ENCODE measurements around the gene EPB41L1.

EPB41L1 gene

DNA sequence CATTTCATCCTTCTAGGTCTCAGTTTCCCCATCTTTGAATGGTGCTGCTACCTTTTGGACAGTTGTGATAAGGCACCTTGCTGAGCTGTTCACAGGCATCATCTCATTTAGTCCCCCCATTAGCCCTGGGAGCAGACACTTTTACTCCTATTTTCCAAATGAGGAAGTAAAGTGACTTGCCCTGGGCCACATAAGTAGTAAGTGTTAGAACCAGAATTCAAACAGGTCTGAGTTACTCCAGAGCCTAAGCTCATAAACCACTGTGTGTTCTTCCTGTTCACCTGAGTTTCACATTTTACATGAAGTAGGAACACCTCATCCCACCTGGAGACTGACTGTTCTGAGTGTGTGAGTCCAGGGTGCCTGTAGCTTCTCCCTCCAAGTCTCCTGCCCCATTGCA is 43.5 kb upstream of the EPB41L1 start:
- H3K4me3 ChIP-seq (ENCODE audit: low read depth, low read length): no peak overlapping the region
- TF ChIP-seq, protein P1, sequence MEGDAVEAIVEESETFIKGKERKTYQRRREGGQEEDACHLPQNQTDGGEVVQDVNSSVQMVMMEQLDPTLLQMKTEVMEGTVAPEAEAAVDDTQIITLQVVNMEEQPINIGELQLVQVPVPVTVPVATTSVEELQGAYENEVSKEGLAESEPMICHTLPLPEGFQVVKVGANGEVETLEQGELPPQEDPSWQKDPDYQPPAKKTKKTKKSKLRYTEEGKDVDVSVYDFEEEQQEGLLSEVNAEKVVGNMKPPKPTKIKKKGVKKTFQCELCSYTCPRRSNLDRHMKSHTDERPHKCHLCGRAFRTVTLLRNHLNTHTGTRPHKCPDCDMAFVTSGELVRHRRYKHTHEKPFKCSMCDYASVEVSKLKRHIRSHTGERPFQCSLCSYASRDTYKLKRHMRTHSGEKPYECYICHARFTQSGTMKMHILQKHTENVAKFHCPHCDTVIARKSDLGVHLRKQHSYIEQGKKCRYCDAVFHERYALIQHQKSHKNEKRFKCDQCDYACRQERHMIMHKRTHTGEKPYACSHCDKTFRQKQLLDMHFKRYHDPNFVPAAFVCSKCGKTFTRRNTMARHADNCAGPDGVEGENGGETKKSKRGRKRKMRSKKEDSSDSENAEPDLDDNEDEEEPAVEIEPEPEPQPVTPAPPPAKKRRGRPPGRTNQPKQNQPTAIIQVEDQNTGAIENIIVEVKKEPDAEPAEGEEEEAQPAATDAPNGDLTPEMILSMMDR (IDR thresholded peaks at IDR 0.05; ENCODE audit: insufficient read depth, low read depth, low read length, missing control alignments): no peak
- no peak for DNase-seq (ENCODE audit: low read depth)

DNA sequence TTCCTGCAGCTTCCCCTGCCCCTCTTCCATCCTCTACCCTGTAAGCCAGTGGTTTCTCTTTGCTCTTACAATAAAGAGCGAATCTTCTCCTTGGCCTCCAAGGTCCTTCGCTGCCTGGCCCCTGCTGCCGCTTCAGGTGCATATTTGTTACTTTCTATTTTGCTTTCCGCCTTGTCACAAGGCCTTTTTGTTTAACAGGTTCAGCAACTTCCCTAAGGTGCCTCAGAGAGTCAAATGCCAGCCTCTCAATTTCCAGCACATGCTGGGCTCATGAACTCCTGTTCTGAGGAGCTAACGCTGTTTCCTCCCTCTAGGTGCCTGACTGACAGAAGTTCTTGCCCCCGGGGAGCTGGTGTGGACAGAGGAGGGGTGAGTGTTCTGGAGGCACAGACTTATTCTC is 42.4 kb upstream of the EPB41L1 start:
- TF ChIP-seq, protein P1 (IDR thresholded peaks at IDR 0.05; ENCODE audit: insufficient read depth, low read depth, low read length, missing control alignments): no peak
- no peak for DNase-seq (ENCODE audit: low read depth)
- H3K4me3 ChIP-seq (ENCODE audit: low read depth, low read length): no peak overlapping the region

DNA sequence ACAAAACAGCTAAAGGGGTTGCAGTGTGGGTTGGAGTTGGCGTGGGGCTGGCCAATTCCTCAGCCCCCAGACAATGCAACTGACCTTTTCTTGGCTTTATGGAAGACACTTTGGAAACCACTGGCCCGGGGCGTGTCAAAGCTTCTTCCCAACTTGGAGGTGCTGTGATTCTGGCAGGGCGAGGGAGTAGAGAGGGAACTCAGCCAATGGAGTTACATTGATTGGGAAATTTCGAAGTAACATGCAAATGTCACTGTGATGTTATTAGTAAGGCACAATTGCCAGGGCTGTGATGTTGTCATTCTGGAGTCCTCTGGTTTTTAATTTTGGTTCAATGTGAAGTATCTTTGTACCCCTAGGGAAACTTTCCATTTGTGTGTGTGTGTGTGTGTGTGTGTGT is 41.5 kb upstream of the EPB41L1 start:
- DNase-seq (ENCODE audit: low read depth): no peak
- H3K4me3 ChIP-seq (ENCODE audit: low read depth, low read length): no peak overlapping the region
- TF ChIP-seq, protein P1 (IDR thresholded peaks at IDR 0.05; ENCODE audit: insufficient read depth, low read depth, low read length, missing control alignments): no peak

DNA sequence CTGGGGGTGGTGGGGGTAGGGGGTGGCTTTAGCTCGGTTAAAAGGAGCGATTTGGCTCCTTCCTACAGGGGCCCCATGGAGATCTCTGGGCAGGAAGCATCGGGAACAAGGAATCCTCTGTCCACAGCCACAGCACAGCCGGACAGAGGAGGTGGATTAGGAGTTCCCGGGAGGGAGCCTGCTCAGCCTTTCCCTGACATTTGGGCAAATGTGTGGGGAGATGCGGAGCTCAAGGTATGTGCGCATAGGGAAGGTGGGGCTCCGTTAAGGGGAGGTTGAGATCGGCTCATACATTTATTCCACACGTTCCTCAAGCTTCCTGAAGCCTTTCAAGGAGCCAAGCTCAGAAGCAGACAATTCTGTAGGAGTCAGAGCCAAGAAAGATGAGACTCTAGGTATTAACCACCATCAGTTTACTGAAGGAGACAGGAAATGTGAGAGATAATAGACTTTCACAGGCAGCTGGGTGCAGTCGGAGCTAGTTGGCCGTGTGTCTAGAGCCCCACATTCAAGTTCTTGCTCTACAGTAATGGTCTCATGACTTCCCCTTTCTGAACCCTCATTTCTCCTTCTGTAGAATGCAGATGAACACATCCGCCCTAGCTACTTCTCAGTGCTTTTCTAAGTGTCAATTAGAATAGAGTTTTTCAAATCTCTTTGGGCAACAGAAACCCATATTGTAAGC is 40.8 kb upstream of the EPB41L1 start:
- peak; percentile 60 for DNase-seq (ENCODE audit: low read depth)
- TF ChIP-seq, protein P1 (IDR thresholded peaks at IDR 0.05; ENCODE audit: insufficient read depth, low read depth, low read length, missing control alignments): no peak
- no peak overlapping the region for H3K4me3 ChIP-seq (ENCODE audit: low read depth, low read length)

DNA sequence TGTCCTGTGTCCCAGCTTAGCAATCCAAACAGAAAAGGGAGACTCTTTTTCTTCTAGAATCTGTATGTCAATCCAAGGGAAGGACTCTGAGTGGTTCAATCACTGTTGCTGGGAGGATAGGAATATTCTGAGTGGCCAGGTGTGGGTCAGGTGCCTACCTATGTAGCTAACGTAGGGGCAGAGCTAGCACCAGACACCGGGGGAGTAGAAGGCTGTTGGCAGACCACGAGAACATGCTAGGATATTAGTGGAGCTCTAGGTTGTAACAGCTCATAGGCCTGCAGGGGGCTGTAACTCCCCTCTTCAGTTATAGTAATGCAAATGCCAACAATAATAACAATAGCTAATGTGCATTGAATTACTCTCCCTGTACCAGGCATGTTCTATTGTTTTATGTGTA is 39.8 kb upstream of the EPB41L1 start:
- TF ChIP-seq, protein P1 (IDR thresholded peaks at IDR 0.05; ENCODE audit: insufficient read depth, low read depth, low read length, missing control alignments): no peak
- H3K4me3 ChIP-seq (ENCODE audit: low read depth, low read length): no peak overlapping the region
- no peak for DNase-seq (ENCODE audit: low read depth)

DNA sequence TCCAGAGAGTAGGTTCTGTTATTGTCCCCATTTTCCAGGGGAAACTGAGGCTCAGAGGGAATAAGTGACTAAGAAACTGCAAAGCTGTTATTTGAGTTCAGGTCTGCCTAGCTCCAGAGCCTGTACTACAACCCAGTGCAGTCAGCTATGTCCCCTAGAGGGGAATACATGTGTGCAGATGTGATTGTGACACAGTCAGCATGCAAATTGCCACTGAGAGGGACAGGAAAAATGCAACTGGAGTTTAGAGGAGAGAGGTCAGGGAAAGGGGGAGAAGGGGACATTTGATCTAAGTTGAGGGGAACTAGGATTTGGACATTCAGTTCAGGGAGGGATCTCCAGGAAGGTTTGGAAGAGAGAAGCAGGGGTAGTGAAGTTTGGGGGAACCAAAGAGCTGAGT is 38.6 kb upstream of the EPB41L1 start:
- TF ChIP-seq, protein P1 (IDR thresholded peaks at IDR 0.05; ENCODE audit: insufficient read depth, low read depth, low read length, missing control alignments): no peak
- no peak overlapping the region for H3K4me3 ChIP-seq (ENCODE audit: low read depth, low read length)
- no peak for DNase-seq (ENCODE audit: low read depth)
